K562 (cell line): ENCODE results near the gene TRNAU1AP. TPM values are rescaled to one million over a fixed set of nuclear protein-coding genes. Genes with fewer than 3 reads are reported as not detected.

ENCODE experiments used
- CBX8 ChIP-seq: fragments of 200-600 bp; sonication (generic); IDR thresholded peaks from 2 replicates; pipeline ENCODE4 v1.6.1; 2012; ENCODE audit warnings: borderline replicate concordance, mixed run types, low read depth, mild to moderate bottlenecking, moderate library complexity, mixed read lengths, low read length, control low read depth, inconsistent platforms; ENCODE audit not compliant: poor library complexity, severe bottlenecking; ENCODE audit errors: extremely low read depth
- CC2D1A ChIP-seq: fragments of 450-650 bp; IDR thresholded peaks from 2 replicates; pipeline ENCODE4 v1.6.1; 2017; ENCODE audit warnings: mild to moderate bottlenecking
- CCAR2 ChIP-seq: fragments of 200-400 bp; formaldehyde crosslinking; IDR thresholded peaks from 2 replicates; pipeline ENCODE4 v1.6.1; 2017; ENCODE audit warnings: mild to moderate bottlenecking, low read depth, low read length
- DIDO1 ChIP-seq: fragments of 450-650 bp; IDR thresholded peaks from 2 replicates; pipeline ENCODE4 v1.6.1; 2016; ENCODE audit warnings: low read depth, missing biosample characterization, missing genetic modification characterization
- HDAC3 ChIP-seq: fragments of 450-650 bp; IDR thresholded peaks from 2 replicates; pipeline ENCODE4 v1.6.1; 2018; ENCODE audit warnings: borderline replicate concordance, mild to moderate bottlenecking, moderate library complexity; ENCODE audit not compliant: partially characterized antibody
- HDAC6 ChIP-seq: IDR thresholded peaks from 2 replicates; pipeline ENCODE4 v1.6.1; 2012; ENCODE audit warnings: low read depth, mild to moderate bottlenecking, control low read depth, inconsistent platforms, low read length, moderate library complexity
- JUND ChIP-seq, 2 experiments: IDR thresholded peaks; 2 replicates in 1 of 2; 3 replicates in 1 of 2; pipeline ENCODE4 v1.6.1; 2011; ENCODE audit warnings: borderline replicate concordance in 2 of 2, low read depth in 2 of 2, low read length in 2 of 2, improper control_type of control experiment in 1 of 2, missing biosample characterization in 1 of 2, missing genetic modification characterization in 1 of 2, missing genetic modification reagents in 1 of 2
- KLF1 ChIP-seq: fragments of 450-650 bp; IDR thresholded peaks from 2 replicates; pipeline ENCODE4 v1.6.1; 2016; ENCODE audit warnings: missing genetic modification characterization, missing compliant biosample characterization
- NR1H2 ChIP-seq: sonication (generic); formaldehyde crosslinking; IDR thresholded peaks from 2 replicates; pipeline ENCODE4 v1.4.0; 2020; ENCODE audit warnings: mild to moderate bottlenecking, missing genetic modification reagents
- NR3C1 ChIP-seq: sonication (generic); formaldehyde crosslinking; IDR thresholded peaks from 2 replicates; pipeline ENCODE4 v1.8.1; 2022; ENCODE audit warnings: missing genetic modification reagents
- RCOR1 ChIP-seq, 2 experiments: IDR thresholded peaks; 2 replicates each; pipeline ENCODE4 v1.6.1; 2012; ENCODE audit warnings: low read depth in 2 of 2, low read length in 2 of 2, borderline replicate concordance in 1 of 2, improper control_type of control experiment in 1 of 2
- SMC3 ChIP-seq: conservative IDR thresholded peaks from 2 replicates; pipeline ENCODE4 v1.6.1; 2011; ENCODE audit warnings: low read depth, low read length, improper control_type of control experiment; ENCODE audit not compliant: insufficient read depth
- TGIF2 ChIP-seq: sonication (generic); formaldehyde crosslinking; IDR thresholded peaks from 2 replicates; pipeline ENCODE4 v1.8.1; 2022; ENCODE audit warnings: mild to moderate bottlenecking, missing genetic modification reagents, moderate library complexity
- THAP7 ChIP-seq: fragments of 250-450 bp; sonication (Bioruptor Pico); IDR thresholded peaks from 2 replicates; pipeline ENCODE4 v1.5.0; 2021
- U2AF1 ChIP-seq: fragments of 200-400 bp; formaldehyde crosslinking; optimal IDR thresholded peaks from 2 replicates; pipeline ENCODE3; 2017; ENCODE audit warnings: mild to moderate bottlenecking, low read depth, low read length, moderate library complexity
- XRCC4 ChIP-seq: IDR thresholded peaks from one replicate; pipeline ENCODE4 v1.6.1; 2011; ENCODE audit not compliant: insufficient read depth, insufficient read length; ENCODE audit errors: extremely low read depth
- ZMIZ1 ChIP-seq, 2 experiments: fragments of 150-350 bp in 1 of 2; IDR thresholded peaks; 2 replicates each; pipeline ENCODE4 v1.6.1; 2012 to 2016; ENCODE audit warnings: low read depth in 2 of 2, low read length in 2 of 2, mild to moderate bottlenecking in 1 of 2, moderate library complexity in 1 of 2
- ZNF280B ChIP-seq: fragments of 250-450 bp; sonication (Bioruptor Pico); IDR thresholded peaks from 2 replicates; pipeline ENCODE4 v1.5.1; 2021; ENCODE audit warnings: mild to moderate bottlenecking
- ZNF282 ChIP-seq: sonication (generic); formaldehyde crosslinking; IDR thresholded peaks from 2 replicates; pipeline ENCODE4 v1.8.1; 2023; ENCODE audit warnings: missing genetic modification reagents
- ZNF507 ChIP-seq: conservative IDR thresholded peaks from 2 replicates; pipeline ENCODE4 v1.6.1; 2017; ENCODE audit warnings: missing genetic modification characterization, missing compliant biosample characterization
- ZNF586 ChIP-seq: fragments of 450-650 bp; formaldehyde crosslinking; conservative IDR thresholded peaks from 2 replicates; pipeline ENCODE4 v1.4.0; 2020; ENCODE audit warnings: mild to moderate bottlenecking, moderate library complexity
- polyA plus RNA-seq, 8 experiments: library from polyadenylated mRNA; depleted of rRNA in 4 of 8; stranded (reverse) in 5 of 8; unstranded in 3 of 8; fragments of >200 nt; fragmentation: Nextera tagmentation in 2 of 8; fragmentation: Illumina TruSeq in 1 of 8; extraction: Ambion mirVana in 2 of 8; extraction: Trizol in 1 of 8; gene quantifications; 2 replicates each; pipeline versions ENCODE4 v1.2.1 to v1.2.3, GENCODE V29; 2011 to 2014; ENCODE audit warnings: inconsistent platforms in 1 of 8, missing spikeins in 1 of 8
- total RNA-seq, 7 experiments: library from RNA; depleted of rRNA in 6 of 7; stranded (reverse); fragments of >200 nt in 6 of 7; fragmentation: Illumina TruSeq in 2 of 7; extraction: Trizol in 2 of 7; gene quantifications; 2 replicates each; pipeline versions ENCODE4 v1.2.1 to v1.2.3, GENCODE V29; 2011 to 2021; ENCODE audit warnings: low replicate concordance in 1 of 7

TRNAU1AP gene
- total and polyA plus RNA-seq, 9 of the 15 experiments (the other 6 are each of a cell fraction or from before 2014, with no cell fraction given): 34.9 to 110 (median 46.3) TPM

GRCh38 chr1:28602536-28603439 lies 49.9 kb downstream of the TRNAU1AP start (continued):
- TF ChIP-seq ZMIZ1 (IDR thresholded peaks at IDR 0.05; ENCODE audit: low read depth in 2 of 2, low read length in 2 of 2) (no peak), DIDO1 (tag) (no peak), ZNF586 (CRISPR knock-in tag) (no peak), HDAC3 (peak; percentile 26), RCOR1 (IDR thresholded peaks at IDR 0.05; ENCODE audit: borderline replicate concordance in 1 of 2, low read depth in 2 of 2, low read length in 2 of 2) (peak in 1 of 2 experiments; percentile 36; a peak in 1 of 4 replicates), CC2D1A (peak; percentile 71), HDAC6 (no peak), CBX8 (no peak), THAP7 (CRISPR knock-in tag) (no peak), ZNF280B (no peak), CCAR2 (no peak), ZNF507 (tag) (no peak), SMC3 (peak; percentile 85), XRCC4 (no peak), KLF1 (tag) (no peak), JUND (IDR thresholded peaks at IDR 0.05; ENCODE audit: borderline replicate concordance, low read depth, low read length) (peak; percentile 42; the same call in 1 of the 2 replicates), JUND (tag; IDR thresholded peaks at IDR 0.05; ENCODE audit: borderline replicate concordance, low read depth, low read length) (no peak), NR1H2 (CRISPR knock-in tag) (no peak), U2AF1 (no peak), ZNF282 (CRISPR knock-in tag) (no peak), TGIF2 (CRISPR knock-in tag) (no peak), NR3C1 (no peak)
